ENCODE data around the gene WSCD2. TPM values are rescaled to one million over a fixed set of nuclear protein-coding genes. Genes with fewer than 3 reads are reported as not detected.

The WSCD2 gene
- total RNA-seq, 1 donor from 2014 or later: not detected

DNA sequence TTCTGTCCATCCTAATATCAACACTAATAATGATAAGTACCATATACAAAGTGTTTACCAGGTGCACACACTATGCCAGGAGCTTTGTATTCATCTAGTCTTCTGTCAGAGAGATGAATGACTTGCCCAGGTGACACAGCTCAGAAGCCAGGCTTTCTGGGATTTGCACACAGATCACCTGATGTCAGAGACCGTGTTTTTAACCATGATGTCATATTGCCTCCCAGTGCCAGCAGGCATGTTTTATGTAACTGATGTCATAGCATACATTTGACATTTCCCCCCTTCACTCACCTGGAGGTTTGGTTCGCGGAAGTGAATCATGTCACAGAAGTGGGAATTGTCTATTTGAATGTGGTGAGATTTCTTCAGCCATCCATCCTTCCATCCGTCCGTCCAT lies 5.7 kb downstream of the WSCD2 start:
- H3K27ac Mint-ChIP-seq: no peak overlapping the region
- peaks cover 39% of the 10 kb centered on the region for H3K27me3 Mint-ChIP-seq
- H3K4me3 Mint-ChIP-seq (ENCODE audit: low read depth): no peak overlapping the region
- no peak for DNase-seq (ENCODE audit: low spot score, unreplicated experiment)
- H3K4me1 Mint-ChIP-seq (ENCODE audit: low read depth): peaks cover 1% of the 10 kb centered on the region
- H3K9me3 Mint-ChIP-seq (ENCODE audit: low read depth): no peaks in the 10 kb centered on the region
- no peaks in the 10 kb centered on the region for H3K36me3 Mint-ChIP-seq (ENCODE audit: insufficient read depth)
- TF ChIP-seq, protein P1, sequence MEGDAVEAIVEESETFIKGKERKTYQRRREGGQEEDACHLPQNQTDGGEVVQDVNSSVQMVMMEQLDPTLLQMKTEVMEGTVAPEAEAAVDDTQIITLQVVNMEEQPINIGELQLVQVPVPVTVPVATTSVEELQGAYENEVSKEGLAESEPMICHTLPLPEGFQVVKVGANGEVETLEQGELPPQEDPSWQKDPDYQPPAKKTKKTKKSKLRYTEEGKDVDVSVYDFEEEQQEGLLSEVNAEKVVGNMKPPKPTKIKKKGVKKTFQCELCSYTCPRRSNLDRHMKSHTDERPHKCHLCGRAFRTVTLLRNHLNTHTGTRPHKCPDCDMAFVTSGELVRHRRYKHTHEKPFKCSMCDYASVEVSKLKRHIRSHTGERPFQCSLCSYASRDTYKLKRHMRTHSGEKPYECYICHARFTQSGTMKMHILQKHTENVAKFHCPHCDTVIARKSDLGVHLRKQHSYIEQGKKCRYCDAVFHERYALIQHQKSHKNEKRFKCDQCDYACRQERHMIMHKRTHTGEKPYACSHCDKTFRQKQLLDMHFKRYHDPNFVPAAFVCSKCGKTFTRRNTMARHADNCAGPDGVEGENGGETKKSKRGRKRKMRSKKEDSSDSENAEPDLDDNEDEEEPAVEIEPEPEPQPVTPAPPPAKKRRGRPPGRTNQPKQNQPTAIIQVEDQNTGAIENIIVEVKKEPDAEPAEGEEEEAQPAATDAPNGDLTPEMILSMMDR (IDR thresholded peaks at IDR 0.05; ENCODE audit: unreplicated experiment): no peak

DNA sequence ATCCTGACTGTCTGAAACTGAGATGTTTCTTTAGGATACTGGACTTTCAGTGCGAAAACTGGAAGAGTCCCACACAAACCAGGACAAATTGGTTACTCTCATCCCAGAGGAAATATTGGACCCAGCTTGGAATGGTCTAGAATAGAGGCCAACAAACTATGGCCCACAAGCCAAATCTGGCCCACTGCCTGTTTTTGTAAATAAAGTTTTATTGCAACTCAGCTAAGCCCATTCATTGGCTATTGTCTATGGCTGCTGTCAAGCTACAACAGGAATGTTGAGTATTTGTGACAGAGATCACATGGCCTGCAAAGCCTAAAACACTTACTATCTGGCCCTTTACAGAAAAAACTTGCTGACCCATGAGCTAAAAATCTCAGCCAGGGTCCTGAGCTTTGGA lies 6.5 kb downstream of the WSCD2 start:
- H3K4me1 Mint-ChIP-seq (ENCODE audit: low read depth): no peaks in the 10 kb centered on the region
- H3K4me3 Mint-ChIP-seq (ENCODE audit: low read depth): no peak overlapping the region
- TF ChIP-seq, protein P1 (IDR thresholded peaks at IDR 0.05; ENCODE audit: unreplicated experiment): no peak
- no peaks in the 10 kb centered on the region for H3K36me3 Mint-ChIP-seq (ENCODE audit: insufficient read depth)
- H3K9me3 Mint-ChIP-seq (ENCODE audit: low read depth): no peaks in the 10 kb centered on the region
- H3K27me3 Mint-ChIP-seq: peaks cover 32% of the 10 kb centered on the region
- no peak for DNase-seq (ENCODE audit: low spot score, unreplicated experiment)
- no peak overlapping the region for H3K27ac Mint-ChIP-seq

DNA sequence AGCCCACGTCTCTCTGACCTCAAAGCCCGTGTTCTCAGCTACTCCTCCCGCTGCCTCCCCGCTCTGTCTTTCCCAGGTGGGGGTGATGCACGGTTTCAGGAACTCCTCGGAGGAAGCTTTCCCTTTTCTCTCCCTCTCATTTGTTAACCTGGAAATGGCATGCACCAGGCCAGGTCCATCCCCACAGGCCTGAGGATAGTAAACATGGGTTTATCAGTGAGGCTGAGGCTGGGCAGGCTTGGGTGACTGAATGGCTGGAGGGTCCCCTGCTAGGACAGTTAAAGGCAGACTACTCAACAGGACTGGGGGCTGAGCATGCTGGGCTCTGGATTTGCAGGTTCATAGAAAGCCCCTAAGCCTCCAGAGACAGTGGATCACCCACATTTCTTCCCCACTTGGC lies 7.6 kb downstream of the WSCD2 start:
- H3K4me1 Mint-ChIP-seq (ENCODE audit: low read depth): no peaks in the 10 kb centered on the region
- H3K4me3 Mint-ChIP-seq (ENCODE audit: low read depth): no peak overlapping the region
- no peaks in the 10 kb centered on the region for H3K9me3 Mint-ChIP-seq (ENCODE audit: low read depth)
- no peak overlapping the region for H3K27ac Mint-ChIP-seq
- no peaks in the 10 kb centered on the region for H3K36me3 Mint-ChIP-seq (ENCODE audit: insufficient read depth)
- no peak for DNase-seq (ENCODE audit: low spot score, unreplicated experiment)
- TF ChIP-seq, protein P1 (IDR thresholded peaks at IDR 0.05; ENCODE audit: unreplicated experiment): no peak
- H3K27me3 Mint-ChIP-seq: peaks cover 28% of the 10 kb centered on the region

DNA sequence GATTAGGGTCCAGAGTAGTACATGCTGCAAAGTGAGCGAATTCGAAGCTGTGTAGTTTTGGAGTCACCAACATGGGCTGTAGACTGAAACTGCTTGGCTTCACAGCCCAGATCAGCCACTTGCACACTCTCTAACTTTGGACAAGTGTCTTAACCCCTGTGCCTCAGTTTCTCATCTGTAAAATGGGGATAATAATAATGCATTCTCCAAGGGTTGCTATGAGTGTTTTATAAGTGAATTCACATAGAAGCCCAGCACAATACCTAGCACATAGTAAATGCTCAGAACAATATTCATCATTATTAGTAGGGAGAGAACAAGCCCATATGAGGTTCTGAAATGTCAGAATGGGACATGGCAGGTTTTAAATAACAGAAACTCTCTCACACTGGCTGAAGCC lies 10.4 kb downstream of the WSCD2 start:
- Mint-ChIP-seq H3K27ac (no peak overlapping the region), H3K4me1 (ENCODE audit: low read depth) (no peaks in the 10 kb centered on the region), H3K27me3 (peaks cover 12% of the 10 kb centered on the region), H3K4me3 (ENCODE audit: low read depth) (no peak overlapping the region), H3K36me3 (ENCODE audit: insufficient read depth) (no peaks in the 10 kb centered on the region), H3K9me3 (ENCODE audit: low read depth) (no peaks in the 10 kb centered on the region)
- no peak for DNase-seq (ENCODE audit: low spot score, unreplicated experiment)
- TF ChIP-seq, protein P1 (IDR thresholded peaks at IDR 0.05; ENCODE audit: unreplicated experiment): no peak

DNA sequence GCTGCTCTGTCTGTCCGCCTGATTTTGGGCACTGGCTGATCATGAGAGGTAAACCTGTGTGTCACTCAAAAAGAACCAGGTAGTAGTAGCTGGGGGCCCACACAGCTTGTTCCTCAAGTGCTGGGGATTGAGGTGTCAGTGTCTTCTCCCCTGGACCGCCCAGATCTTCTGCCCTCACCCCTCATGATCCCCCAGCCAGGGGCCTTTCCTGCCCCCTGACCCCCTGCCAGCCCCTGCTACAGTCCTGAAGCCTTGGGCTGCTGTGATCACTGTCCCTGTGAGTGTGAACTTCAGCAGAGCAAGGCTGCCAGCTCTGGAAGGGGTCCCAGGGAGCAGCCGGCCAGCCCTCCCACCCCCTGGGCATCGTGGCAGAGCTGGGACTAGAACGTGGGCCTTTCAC lies 11.4 kb downstream of the WSCD2 start:
- Mint-ChIP-seq H3K27me3 (peaks cover 10% of the 10 kb centered on the region), H3K4me1 (ENCODE audit: low read depth) (no peaks in the 10 kb centered on the region), H3K9me3 (ENCODE audit: low read depth) (no peaks in the 10 kb centered on the region), H3K27ac (no peak overlapping the region), H3K4me3 (ENCODE audit: low read depth) (no peak overlapping the region), H3K36me3 (ENCODE audit: insufficient read depth) (no peaks in the 10 kb centered on the region)
- TF ChIP-seq, protein P1 (IDR thresholded peaks at IDR 0.05; ENCODE audit: unreplicated experiment): no peak
- DNase-seq (ENCODE audit: low spot score, unreplicated experiment): no peak
